ENCODE data around the gene FAM83F.
"Not testable (repeated sequence)": the region's sequence is repeated elsewhere in the genome, so short reads cannot be mapped to it uniquely, and the experiment has no call there.

FAM83F gene

DNA sequence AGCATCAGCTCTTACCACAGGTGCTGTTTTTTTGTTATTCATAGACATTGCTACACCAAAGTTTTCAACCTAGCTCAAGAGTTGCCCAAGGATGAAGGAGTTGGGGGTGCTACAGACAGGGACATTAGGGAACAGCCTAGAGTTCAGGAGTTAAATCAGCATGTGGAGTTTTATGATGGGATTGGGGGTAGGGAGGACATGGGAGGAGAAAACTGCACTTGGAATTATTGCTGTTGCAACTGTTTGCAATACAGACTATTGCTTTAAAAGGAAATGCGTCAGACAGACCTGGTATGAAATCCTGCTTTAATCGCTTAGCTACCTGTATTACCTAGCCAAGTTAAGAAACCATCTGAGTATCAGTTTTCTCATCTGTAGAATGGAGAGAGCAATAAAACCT, 28.3 kb upstream of the FAM83F start:
- no peak for FAIRE-seq

DNA sequence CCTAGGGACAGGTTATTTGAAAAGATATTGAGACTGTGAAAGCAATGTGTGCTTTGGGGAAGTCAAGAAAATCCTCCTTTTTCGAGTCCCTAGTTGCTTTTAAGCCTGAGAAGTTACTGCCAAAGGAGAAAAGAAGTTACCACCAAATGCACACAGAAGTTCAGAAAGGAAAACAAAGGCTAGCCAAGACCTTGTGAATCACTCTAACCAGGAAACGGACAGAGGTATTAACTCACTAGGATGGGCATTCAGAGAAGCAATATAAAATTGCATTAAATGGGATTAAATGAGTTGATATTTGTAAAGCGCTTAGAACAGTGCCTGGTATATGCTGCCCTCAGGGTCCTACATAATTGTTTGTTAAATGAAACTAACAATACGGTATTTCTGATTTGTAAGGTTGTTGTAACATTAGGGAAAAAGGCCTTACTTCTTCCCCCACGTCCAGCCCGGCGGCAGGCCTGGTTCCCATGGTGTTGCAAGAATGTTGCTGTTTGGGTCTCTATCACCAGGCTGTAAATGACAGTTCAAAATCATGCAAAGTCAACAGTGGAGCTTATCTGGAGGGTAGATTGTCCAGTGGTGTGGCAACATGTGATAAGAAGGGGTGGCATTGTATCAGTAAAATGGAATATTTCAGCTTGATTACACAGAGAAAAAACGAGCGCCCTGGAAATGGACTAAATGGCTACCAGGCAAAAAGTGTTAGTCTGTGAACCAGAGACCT, 27.5 kb upstream of the FAM83F start:
- FAIRE-seq: no peak

DNA sequence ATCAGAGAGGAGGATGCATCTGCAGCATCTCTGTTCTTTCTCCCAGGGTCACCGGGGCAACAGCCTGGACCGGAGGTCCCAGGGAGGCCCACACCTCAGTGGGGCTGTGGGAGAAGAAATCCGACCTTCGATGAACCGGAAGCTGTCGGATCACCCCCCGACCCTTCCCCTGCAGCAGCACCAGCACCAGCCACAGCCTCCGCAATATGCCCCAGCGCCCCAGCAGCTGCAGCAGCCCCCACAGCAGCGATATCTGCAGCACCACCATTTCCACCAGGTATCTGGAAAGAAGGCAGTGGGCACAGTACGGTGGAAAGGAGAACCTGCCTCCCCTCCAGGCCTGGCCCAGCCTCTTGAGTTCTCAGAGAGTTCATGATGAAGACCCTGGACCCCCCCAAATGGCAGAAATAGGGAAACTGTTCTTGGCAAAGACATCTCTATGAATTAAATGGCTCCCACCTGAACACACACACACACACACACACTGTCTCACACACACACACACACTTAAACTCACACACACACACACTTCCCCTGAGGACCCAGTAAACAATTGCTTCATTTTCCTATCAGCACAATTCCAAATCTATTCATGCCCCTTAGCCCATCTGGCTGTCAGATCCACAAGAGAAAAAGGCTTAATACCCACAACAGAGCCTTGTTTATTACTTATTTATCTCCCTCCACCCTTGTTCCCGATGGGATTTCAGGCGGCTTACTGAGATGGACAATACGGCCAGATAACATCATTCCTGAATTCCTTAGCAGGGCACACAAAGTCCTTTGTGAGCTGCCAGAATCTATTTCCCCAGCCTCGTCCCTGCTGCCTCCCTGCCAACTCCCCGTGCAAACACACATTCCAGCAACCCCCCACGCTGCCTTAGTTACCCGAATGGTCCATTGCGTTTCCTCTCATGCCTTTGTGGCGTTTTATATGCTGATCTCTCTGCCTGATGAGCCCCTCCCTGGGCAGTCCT, 26.5 kb upstream of the FAM83F start:
- no peak for FAIRE-seq

- no peak for FAIRE-seq
These were observed 24.0 kb upstream of the FAM83F start for GRCh38 chr22:39970742-39971141.

DNA sequence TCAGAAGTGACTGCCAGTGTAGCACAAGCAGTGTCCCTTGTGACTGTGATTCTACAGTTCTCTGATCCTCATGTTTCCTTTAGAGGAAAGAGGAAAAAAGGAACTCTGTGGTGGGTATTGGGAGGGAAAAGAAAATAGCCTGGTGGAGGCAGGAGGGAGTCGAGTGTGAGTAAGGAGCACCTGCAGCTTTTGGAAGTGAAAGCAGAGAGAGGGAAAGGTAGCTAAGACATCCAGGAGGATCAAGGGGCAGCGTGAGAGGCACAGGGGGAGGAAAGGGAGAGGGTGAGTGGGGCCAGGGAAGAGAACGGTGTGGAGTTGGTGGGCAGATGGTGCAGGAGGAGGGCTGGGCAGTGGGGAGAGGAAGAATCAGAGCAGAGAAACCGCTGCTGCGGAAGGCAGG, 22.1 kb upstream of the FAM83F start:
- no peak for FAIRE-seq

DNA sequence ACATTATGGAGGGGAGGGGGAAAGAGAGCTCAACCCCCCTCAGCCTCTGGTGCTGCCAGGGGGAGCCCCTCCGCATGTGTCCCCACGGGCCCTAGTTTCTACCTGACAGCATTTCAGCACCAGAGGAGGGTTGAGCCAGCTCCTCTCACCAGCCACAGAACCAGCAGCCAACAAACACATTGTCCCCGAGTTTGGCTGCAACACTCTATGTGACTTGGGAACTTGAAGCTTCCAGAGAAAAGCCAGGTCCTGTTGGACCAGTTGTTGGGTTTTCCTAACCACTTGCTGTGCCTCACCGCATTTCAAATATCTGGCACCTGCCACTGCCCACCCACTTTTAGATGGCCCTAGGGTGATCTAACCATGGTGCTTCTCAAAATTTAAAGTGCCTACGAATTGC, 21.1 kb upstream of the FAM83F start:
- FAIRE-seq: no peak

DNA sequence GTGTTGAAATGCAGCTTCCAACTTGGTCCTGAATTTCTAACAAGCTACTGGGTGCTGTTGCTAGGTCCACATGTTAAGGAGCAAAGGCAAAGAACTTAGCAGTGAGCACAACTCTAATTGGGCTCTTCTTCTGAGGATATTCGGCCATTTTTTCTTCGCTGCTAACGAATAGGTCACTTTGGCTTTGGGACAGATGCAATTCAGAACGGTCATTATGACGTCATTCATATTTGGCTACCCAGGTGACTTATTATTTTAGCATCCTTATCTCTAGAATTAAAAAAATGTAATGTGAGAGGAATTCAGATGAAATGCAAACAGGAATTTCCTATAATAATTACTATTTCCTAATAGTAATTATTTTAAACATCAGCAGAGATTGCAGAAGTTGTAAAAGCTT, 20.7 kb upstream of the FAM83F start:
- FAIRE-seq: no peak

DNA sequence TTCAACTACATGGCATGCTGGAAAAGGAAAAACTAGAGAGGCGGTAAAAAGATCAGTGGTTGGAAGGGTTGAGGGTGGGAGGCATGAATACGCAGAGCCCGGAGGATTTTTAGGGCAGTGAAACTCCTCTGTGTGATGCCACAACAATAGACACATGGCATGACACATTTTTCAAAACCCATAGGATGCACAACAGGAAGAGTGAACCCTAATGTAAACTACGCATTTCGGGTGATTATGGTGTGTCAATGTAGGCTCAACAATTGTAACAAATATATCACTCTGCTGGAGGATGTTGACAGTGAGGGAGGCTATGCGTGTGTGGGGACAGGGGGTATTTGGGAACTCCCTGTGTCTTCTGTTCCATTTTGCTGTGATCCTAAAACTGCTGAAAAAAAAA, 15.7 kb upstream of the FAM83F start:
- no peak for FAIRE-seq

GRCh38 chr22:39979458-39979857, 15.3 kb upstream of the FAM83F start:
- FAIRE-seq: no peak

DNA sequence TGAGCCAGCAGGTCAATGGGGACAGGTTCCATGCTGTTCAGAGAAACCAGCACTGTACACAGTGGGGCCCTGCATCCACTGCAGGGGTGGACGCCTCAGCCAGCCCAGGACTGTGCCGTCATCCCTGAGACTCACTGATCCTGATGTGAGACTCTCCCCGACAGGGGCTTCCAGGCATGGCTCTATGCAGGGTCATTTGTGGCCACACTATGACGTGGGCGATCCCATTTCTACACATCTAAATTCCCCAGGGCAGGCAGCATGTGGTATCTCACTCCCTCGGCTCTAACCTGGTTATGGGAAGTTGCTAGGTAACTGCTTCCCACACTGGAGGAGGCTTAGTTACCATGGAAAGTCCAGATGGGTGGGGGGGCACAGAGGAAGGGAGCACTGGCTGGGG, 14.2 kb upstream of the FAM83F start:
- no peak for FAIRE-seq

- no peak for FAIRE-seq
These were observed 11.4 kb upstream of the FAM83F start for GRCh38 chr22:39983346-39983745.

GRCh38 chr22:39984006-39984405, 10.7 kb upstream of the FAM83F start:
- FAIRE-seq: no peak

GRCh38 chr22:39984746-39985145, 10.0 kb upstream of the FAM83F start:
- FAIRE-seq: no peak

DNA sequence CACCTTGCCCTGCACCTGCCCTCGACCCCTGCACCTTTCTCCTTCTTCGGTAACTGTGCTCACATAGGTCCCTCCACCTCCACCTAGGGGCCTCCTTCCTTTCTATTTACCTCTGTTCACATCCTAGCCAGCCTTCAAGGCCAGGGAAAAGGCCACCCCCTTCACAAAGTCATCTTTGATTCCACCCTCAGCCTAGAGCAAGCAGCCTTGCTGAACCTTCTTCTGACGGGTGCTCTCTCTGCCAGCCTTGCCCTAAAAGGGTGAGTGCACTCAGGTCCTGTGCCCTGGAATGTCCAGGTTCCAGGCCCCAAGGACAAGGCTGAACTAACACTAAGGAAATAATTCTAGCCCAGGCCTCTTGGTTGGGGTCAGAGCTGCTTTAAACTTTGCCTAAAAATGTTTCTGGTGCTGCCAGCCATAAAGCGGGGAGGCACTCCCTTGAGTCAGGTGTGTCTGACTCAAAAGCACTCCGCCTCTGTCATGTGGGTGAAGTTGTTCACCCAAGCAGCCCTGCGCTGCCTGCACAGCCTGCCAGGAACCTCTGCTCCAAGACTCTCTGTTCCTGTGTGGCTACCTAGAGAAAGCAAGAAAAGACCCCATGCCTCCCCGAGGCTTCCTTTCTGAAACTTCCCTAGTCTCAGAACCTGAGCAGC, 9.2 kb upstream of the FAM83F start:
- FAIRE-seq: no peak

DNA sequence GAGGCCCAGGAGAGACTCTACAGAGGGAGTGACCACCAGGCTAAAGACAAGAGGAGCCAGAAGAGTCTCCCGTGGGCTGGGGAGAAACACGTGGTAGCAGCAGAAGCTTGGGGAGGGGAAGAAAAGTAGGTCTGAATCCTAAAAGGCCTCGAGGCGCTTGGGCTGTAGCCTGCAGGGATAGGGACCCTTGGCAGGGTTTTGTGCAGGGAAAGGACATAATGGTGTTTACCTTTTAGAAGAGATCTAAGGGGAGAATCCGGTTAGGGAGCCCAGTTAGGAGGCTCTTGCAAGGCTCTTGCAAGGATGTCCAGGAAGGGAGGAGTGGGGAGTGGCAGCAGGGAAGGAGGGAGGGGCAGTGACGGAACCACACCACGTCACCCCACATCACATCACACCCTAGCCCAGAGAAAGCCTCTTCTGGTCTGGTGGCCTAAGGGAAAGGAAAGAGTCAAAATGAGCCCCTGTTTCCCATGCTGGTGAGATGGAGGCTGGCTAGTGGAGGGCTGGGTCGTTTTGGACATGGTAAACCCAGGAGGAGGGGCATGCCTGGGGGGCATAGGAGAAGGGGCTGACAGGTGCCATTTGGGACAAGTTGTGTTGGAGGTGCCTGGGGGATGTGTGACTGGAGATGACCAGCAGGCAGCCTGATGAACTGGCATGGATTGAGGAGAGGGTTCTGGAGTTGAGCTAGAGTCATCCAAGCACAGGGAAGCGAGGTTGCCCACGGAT, 6.2 kb upstream of the FAM83F start:
- FAIRE-seq: no peak

GRCh38 chr22:39989633-39990032, 5.1 kb upstream of the FAM83F start:
- FAIRE-seq: no peak

- no peak for FAIRE-seq
These were observed 4.1 kb upstream of the FAM83F start for GRCh38 chr22:39990686-39991085.

DNA sequence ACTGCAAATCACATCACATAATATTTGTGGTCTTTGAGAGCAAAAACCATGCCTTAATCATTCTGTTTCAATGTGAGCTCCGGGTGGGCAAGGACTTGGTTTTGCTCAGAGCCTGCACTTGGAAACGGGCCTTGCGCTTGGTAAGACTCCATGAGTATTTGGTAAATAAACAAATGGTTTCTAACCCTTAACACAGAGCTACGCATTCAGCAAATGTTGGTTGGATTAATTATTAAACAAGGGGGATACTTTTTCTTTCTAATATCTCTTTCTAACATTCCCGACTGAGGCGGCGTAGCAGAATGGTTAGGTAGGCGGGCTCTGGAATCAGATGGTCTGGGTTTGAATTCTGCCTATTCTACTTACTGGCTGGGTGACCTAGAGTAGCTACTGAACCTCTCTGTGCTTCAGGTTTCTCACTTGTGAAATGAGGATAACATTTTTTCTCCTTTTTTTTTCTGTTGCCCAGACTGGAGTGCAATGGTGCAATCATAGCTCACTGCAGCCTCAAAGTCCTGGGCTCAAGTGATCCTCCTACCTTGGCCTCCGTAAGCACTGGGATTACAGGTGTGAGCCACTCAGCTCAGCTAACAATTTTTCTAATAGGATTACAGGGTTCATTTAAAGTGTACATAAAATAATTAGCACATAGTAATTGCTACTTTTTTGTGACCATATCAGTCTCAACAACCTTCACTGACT, 3.4 kb upstream of the FAM83F start:
- no peak for FAIRE-seq

- FAIRE-seq: no peak
These were observed 2.5 kb upstream of the FAM83F start for GRCh38 chr22:39992088-39992826.

DNA sequence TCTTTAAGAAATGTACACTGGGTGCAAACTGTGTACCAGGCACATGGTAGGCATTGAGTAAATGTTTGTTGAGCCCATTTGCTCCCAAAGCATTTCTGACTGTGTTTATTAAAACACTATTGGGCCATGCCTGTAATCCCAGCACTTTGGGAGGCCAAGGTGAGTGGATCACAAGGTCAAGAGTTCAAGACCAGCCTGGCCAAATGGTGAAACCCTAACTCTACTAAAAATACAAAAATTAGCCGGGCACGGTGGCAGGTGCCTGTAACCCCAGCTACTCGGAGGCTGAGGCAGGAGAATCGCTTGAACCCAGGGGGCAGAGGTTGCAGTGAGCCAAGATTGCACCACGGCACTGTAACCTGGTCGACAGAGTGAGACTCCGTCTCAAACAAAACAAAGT, 1.9 kb upstream of the FAM83F start:
- FAIRE-seq: not testable (repeated sequence)

DNA sequence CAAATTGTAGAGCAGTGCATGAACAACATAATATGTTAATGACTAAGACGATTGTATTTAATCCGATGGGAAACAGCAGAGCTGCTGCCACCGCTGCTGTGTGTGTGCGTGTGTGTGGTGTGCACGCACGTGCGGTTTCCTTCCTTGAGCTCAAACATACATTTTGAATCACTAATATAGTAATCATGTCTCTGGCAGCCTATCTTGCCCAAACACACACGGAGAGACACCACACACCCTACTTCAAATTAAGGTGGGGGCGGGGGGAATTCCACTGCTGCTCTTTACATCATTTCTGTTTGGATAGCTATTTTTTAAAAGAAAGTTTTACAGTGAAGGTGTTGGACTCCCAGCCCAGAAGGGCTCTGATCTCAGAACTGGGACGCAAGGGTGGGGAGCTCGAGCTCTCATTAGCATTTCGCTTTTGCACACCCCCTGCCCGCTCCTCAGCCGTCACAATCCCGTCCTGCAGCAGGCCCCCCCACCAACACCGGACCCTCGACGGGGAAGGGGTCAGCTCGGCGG, 651 bp upstream of the FAM83F start:
- no peak for FAIRE-seq

Measured in G401.6 (cell line).